ENCODE data around the gene MAS1L. TPM values are rescaled to one million over a fixed set of nuclear protein-coding genes. Genes with fewer than 3 reads are reported as not detected.

MAS1L gene
- total RNA-seq, 2 experiments from 2014 or later: not detected

- ChIA-PET CTCF (interaction anchor here (0.9 kb wide), 1 partner anchor 10 kb away, joined by 3 read pairs; no protein-coding TSS in a partner anchor), POLR2A (no interaction called here)
- intact Hi-C loops (cut with DNase I, micrococcal nuclease): no loop called here
- no peak for TF ChIP-seq CTCF (IDR thresholded peaks at IDR 0.05)
- Mint-ChIP-seq H3K36me3 (ENCODE audit: low read depth) (no peaks in the 10 kb centered on the region), H3K27ac (no peak overlapping the region), H3K4me1 (ENCODE audit: low read depth) (no peaks in the 10 kb centered on the region), H3K9me3 (peaks cover 5% of the 10 kb centered on the region), H3K27me3 (peaks cover 38% of the 10 kb centered on the region), H3K4me3 (no peak overlapping the region)
- H3K4me1 ChIP-seq (ENCODE audit: insufficient read depth, low read length): no peaks in the 10 kb centered on the region
- H3K27ac ChIP-seq (ENCODE audit: low read depth in 1 of 2, low read length in 2 of 2): no peak overlapping the region
- ATAC-seq (ENCODE audit: poor library complexity) (no peak), DNase-seq (no peak)
- H3K27me3 ChIP-seq (ENCODE audit: control insufficient read depth in 1 of 2, insufficient read depth in 2 of 2, low read length in 2 of 2): peaks cover 0 to 3% of the 10 kb centered on the region in 2 experiments
- H3K4me3 ChIP-seq (ENCODE audit: low read length): no peak overlapping the region
- no peaks in the 10 kb centered on the region for H3K9me3 ChIP-seq (ENCODE audit: control insufficient read depth in 1 of 2, insufficient read depth in 1 of 2, low read length in 2 of 2)
- H3K36me3 ChIP-seq (ENCODE audit: insufficient read depth, low read length): no peaks in the 10 kb centered on the region
These were observed 8.2 kb downstream of the MAS1L start for GRCh38 chr6:29479560-29479959.

DNA sequence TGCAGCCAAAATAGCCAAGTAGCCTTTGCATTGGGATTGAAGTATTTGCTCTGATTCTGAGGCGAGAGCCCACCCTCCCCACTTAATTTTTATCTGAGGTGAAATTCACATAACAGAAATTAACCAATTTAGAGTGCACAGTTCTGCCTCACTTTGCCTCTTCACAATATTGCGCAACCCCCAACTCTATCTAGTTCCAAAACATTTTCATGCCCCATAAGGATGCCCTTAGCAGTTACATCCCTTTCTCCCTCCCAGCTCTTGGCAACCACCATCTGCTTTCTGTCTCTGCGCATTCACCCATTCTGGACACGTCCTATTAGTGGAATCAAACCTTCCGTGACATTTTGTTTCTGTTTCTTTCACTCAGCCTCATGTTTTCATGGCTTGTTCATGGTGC lies 9.0 kb downstream of the MAS1L start:
- Mint-ChIP-seq H3K27me3 (peaks cover 31% of the 10 kb centered on the region), H3K9me3 (peaks cover 5% of the 10 kb centered on the region), H3K27ac (no peak overlapping the region), H3K36me3 (ENCODE audit: low read depth) (no peaks in the 10 kb centered on the region), H3K4me3 (no peak overlapping the region), H3K4me1 (ENCODE audit: low read depth) (no peaks in the 10 kb centered on the region)
- Histone ChIP-seq H3K27me3 (ENCODE audit: control insufficient read depth in 1 of 2, insufficient read depth in 2 of 2, low read length in 2 of 2) (no peaks in the 10 kb centered on the region), H3K36me3 (ENCODE audit: insufficient read depth, low read length) (no peaks in the 10 kb centered on the region), H3K27ac (ENCODE audit: low read depth in 1 of 2, low read length in 2 of 2) (no peak overlapping the region), H3K4me1 (ENCODE audit: insufficient read depth, low read length) (no peaks in the 10 kb centered on the region), H3K4me3 (ENCODE audit: low read length) (no peak overlapping the region), H3K9me3 (ENCODE audit: control insufficient read depth in 1 of 2, insufficient read depth in 1 of 2, low read length in 2 of 2) (no peaks in the 10 kb centered on the region)
- no peak for TF ChIP-seq CTCF (IDR thresholded peaks at IDR 0.05)
- ChIA-PET CTCF (interaction anchor here (0.9 kb wide), 1 partner anchor 11 kb away, joined by 3 read pairs; no protein-coding TSS in a partner anchor), POLR2A (no interaction called here)
- intact Hi-C loops (cut with DNase I, micrococcal nuclease): no loop called here
- DNase-seq: no peak
- ATAC-seq (ENCODE audit: poor library complexity): no peak

DNA sequence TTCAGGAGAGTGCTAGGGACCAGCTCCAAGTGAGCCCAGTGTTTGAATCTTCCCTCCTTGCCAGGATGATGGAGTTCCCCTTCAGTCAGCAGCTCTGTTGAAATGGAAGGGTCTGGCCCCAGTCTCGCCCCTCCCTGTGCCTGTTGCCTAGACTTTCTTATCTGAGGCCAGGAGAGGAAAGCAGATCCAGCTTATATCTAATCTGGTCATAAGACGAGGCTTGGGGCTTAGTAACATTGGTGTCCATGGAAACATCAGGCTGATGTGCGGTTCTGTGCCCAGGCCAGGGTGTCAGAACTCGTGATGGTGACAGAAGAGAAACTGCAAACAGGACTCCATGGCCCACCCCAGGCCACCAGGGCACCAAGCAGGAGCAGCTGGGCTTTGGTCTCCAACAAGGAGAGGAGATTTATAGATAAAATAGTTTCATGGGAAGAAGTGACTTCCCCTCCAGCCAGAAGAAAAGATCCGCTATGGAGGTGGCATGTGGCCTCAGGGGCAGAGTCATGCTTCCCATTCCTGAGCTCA lies 9.8 kb downstream of the MAS1L start:
- ATAC-seq (ENCODE audit: poor library complexity) (no peak), DNase-seq (no peak)
- no peak overlapping the region for H3K4me3 Mint-ChIP-seq
- H3K27ac Mint-ChIP-seq: no peak overlapping the region
- H3K9me3 Mint-ChIP-seq: peaks cover 5% of the 10 kb centered on the region
- Histone ChIP-seq H3K27ac (ENCODE audit: low read depth in 1 of 2, low read length in 2 of 2) (no peak overlapping the region), H3K9me3 (ENCODE audit: control insufficient read depth in 1 of 2, insufficient read depth in 1 of 2, low read length in 2 of 2) (no peaks in the 10 kb centered on the region), H3K27me3 (ENCODE audit: control insufficient read depth in 1 of 2, insufficient read depth in 2 of 2, low read length in 2 of 2) (no peaks in the 10 kb centered on the region), H3K4me1 (ENCODE audit: insufficient read depth, low read length) (no peaks in the 10 kb centered on the region), H3K36me3 (ENCODE audit: insufficient read depth, low read length) (no peaks in the 10 kb centered on the region), H3K4me3 (ENCODE audit: low read length) (no peak overlapping the region)
- intact Hi-C loops (cut with DNase I, micrococcal nuclease): no loop called here
- ChIA-PET POLR2A (no interaction called here), CTCF (no interaction called here)
- H3K4me1 Mint-ChIP-seq (ENCODE audit: low read depth): no peaks in the 10 kb centered on the region
- TF ChIP-seq CTCF (IDR thresholded peaks at IDR 0.05): no peak
- no peaks in the 10 kb centered on the region for H3K36me3 Mint-ChIP-seq (ENCODE audit: low read depth)
- H3K27me3 Mint-ChIP-seq: peaks cover 32% of the 10 kb centered on the region
